Stimulated activated CD4-positive, alpha-beta T cell treated with anti-CD3 and anti-CD28 coated beads, Interleukin-15, amount 100 ng/mL, for 24 hours (primary cell): Measurements from ENCODE around the gene CACNA2D3.

Experiments used
- DNase-seq: peaks from one replicate; pipeline ENCODE4 v3.0.0-alpha.2; 2020

CACNA2D3 gene

GRCh38 chr3:54863366-54863765, 741.0 kb downstream of the CACNA2D3 start:
- DNase-seq = no peak

- no peak for DNase-seq
Observed at GRCh38 chr3:54863786-54864185, 741.4 kb downstream of the CACNA2D3 start.

- no peak for DNase-seq
Observed at GRCh38 chr3:54865316-54865715, 743.0 kb downstream of the CACNA2D3 start.

- DNase-seq = no peak
Observed at GRCh38 chr3:54866251-54866650, 743.9 kb downstream of the CACNA2D3 start.

GRCh38 chr3:54870423-54870822, 748.1 kb downstream of the CACNA2D3 start:
- DNase-seq = no peak

- no peak for DNase-seq
Observed at GRCh38 chr3:54871867-54872266, 749.5 kb downstream of the CACNA2D3 start.

GRCh38 chr3:54873059-54874010, 751.0 kb downstream of the CACNA2D3 start:
- DNase-seq = no peak

GRCh38 chr3:54874816-54875556, 752.6 kb downstream of the CACNA2D3 start:
- no peak for DNase-seq

- no peak for DNase-seq
Observed at GRCh38 chr3:54875596-54876268, 753.4 kb downstream of the CACNA2D3 start.

GRCh38 chr3:54876694-54877093, 754.3 kb downstream of the CACNA2D3 start:
- no peak for DNase-seq

GRCh38 chr3:54877730-54878129, 755.4 kb downstream of the CACNA2D3 start:
- no peak for DNase-seq

- no peak for DNase-seq
Observed at GRCh38 chr3:54878145-54878544, 755.8 kb downstream of the CACNA2D3 start.

- DNase-seq = no peak
Observed at GRCh38 chr3:54882129-54882833, 759.9 kb downstream of the CACNA2D3 start.

- DNase-seq = no peak
Observed at GRCh38 chr3:54888162-54888561, 765.8 kb downstream of the CACNA2D3 start.

- no peak for DNase-seq
Observed at GRCh38 chr3:54888873-54889272, 766.5 kb downstream of the CACNA2D3 start.

- DNase-seq = no peak
Observed at GRCh38 chr3:54889731-54890130, 767.4 kb downstream of the CACNA2D3 start.

GRCh38 chr3:54891540-54891897, 769.2 kb downstream of the CACNA2D3 start:
- no peak for DNase-seq

GRCh38 chr3:54892168-54892567, 769.8 kb downstream of the CACNA2D3 start:
- no peak for DNase-seq

- DNase-seq = no peak
Observed at GRCh38 chr3:54895613-54896012, 773.3 kb downstream of the CACNA2D3 start.

- DNase-seq = no peak
Observed at GRCh38 chr3:54897028-54897711, 774.8 kb downstream of the CACNA2D3 start.

- DNase-seq = no peak
Observed at GRCh38 chr3:54899273-54899672, 776.9 kb downstream of the CACNA2D3 start.
